ENCODE measurements around the gene SUFU.

SUFU gene

DNA sequence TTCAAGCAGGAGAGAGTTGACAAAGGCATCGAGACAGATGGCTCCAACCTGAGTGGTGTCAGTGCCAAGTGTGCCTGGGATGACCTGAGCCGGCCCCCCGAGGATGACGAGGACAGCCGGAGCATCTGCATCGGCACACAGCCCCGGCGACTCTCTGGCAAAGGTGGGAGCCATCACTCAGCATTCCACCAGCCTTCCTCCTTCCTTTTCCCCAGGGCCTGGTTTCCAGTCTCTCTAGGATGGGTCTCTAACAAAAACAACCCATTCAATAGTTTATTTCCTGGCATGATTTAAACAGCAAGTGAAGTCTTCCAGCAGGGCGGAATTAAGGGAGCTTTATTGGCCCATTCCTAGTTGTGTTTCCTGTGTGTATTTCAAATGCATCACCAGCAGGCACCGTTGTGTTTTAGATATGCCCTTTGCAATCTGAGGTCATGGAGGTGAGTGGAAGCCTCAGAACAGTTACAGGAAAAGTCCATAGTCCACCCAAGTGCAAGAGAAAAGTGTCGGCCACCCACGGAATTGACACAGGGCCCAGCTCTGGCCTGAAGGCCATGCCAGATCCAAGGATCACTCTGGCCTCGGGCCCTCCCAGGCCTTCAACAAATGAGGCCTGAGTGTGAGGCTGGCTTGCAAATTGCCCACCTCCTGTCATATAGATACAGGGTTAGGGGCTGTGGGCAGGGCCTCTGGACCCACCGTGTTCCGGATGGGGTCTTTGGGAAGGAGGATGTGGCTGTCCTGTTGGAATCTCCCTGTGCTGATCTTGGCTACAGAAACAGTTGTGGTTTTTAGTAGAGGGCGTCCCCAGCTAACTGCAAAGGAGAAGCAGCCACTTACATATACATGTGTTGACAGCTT is 93.6 kb downstream of the SUFU start:
- DNase-seq (ENCODE audit: low spot score): no peak

DNA sequence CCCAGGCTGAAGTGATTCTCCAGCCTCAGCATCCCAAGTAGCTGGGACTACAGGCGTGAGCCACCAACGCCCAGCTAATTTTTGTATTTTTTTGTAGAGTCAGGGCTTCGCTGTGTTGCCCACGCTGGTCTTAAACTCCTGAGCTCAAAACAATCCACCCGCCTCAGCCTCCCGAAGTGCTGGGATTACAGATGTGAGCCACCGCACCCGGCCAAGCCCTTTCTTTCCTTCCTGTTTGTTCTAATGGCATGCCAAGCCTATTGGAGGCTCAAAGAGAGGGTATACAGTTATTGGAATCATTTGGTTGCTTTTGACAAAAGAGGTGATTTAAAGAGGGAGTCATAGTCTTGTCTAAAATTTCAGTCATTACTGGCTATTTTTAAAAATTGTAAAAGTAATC is 94.5 kb downstream of the SUFU start:
- no peak for DNase-seq (ENCODE audit: low spot score)

DNA sequence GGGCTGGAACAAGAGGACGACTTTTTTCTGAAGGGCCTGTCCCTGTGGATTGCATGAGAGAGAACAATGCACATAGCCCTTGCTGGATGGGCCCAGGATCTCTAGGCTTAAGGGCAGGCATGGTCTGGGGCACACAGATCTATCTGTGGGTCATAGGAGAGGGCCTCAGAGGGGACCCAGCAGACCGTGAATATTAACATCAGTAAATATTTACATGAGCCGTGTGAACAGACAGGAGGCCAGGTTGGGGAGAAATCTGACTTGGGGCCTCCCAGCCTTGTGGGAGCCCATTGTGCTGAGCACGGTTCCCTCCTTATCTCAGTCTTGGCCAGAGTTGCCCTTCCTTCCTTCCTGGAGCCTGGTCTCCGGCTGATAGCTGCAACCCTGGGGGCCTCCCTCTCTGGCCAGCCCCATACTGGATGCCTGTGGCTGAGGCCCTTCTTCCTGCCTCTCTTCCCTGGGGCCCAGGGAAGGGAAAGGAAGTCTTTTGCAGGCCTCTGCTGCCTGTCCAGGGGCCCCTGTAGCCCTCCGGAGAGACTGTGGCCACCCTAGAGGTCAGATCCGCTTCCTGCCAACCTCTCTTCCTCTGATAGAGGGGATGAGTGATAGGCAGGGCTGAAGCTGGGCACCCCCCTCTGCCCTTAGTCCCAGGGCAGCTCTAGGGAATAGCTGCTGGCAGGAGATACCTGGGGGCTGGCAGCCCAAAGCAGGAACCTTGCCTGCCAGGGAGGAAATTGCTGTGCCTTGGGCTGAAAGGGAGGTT is 96.0 kb downstream of the SUFU start:
- no peak for DNase-seq (ENCODE audit: low spot score)

DNA sequence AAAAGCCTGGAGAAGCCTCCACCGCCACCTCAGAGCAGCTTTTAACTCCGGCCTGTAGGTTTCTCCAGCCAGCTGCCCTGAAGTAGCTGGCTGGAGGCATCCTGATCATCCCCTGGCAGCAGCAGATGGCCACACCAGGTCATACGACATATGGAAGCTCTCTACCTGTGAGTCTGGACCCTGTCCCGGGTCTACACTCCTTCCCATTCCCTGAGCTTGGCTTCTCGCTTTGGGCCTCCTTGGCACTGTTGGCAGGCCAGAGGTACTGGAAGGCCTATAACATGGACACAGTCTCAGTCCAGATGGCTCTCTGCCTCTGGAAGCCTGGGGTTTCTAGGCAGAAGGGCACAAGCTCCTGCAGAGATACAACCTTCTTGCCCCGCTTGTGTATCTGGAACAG is 97.0 kb downstream of the SUFU start:
- DNase-seq (ENCODE audit: low spot score): no peak

DNA sequence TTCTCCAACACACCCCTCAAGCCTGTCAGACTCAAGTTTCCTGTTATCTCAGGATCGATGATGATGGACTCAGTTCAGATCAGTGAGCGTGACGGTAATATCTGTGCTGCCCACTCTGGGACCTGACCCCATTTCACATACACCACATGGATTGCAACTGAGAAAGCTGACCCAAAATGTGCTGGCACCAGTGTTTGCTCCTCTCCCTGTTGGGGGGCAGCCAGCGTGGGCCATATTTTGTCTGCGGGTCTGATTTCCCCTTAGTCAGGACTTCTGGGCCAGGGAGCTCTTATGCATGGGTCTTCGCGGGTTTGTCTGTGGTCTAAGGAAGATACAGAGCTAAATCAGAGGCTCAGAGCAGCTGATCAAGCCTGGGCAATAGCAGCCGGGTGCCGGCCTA is 97.9 kb downstream of the SUFU start:
- no peak for DNase-seq (ENCODE audit: low spot score)

DNA sequence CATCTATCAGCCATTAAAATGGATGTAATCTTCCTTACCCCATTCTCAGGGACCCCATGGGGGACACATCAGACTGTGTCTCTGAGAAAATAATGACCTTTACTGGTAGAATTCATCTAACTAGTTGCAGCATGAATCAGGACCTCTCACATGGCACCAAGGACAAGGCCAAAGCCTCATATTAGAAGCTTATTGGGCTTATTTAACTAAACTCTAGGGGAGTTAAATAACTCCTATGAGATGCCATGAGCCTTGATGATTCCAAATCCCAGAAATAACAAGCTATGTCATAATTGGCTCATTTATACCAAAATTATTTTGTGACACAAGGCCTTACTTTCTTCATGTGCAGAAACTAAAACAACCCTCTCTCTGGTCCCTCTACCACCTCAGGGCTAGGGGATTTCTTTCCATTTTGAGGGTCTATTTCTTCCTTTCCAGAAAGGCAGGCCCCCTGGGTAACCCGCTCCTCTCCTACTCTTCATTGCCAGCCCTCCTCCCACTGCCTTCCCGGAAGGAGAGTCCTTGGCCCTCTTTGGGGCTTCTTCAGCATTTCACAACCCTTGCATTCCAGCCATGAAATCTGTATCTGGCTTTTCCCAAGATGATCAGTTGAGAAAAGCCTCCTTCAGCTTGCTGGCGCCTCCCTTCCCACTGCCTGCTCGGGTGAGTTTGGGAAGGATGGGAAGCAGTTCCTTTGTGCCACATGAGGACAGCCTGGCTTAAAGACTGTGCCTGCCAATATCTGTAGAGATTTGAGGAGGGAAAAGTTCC is 98.7 kb downstream of the SUFU start:
- no peak for DNase-seq (ENCODE audit: low spot score)

DNA sequence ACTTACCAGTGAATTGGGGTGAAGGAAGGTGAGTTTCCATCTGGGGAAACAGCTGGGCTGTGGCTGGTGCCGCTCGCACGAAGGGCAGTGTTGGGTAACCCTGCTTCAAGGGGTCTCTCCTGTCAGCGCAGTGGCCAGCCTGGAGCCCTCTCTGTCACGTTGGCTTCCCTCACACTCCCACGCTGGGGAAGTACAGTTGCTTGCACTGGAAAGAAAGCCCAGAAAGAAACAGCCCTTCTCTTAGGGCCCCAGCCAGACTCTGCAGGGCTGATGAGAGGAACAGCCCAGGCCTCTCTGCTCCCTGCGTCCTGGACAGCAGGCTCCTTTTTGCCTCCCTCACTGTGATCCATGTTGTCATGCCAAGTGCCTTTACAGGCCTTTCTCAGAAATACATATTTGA is 100.2 kb downstream of the SUFU start:
- no peak for DNase-seq (ENCODE audit: low spot score)

DNA sequence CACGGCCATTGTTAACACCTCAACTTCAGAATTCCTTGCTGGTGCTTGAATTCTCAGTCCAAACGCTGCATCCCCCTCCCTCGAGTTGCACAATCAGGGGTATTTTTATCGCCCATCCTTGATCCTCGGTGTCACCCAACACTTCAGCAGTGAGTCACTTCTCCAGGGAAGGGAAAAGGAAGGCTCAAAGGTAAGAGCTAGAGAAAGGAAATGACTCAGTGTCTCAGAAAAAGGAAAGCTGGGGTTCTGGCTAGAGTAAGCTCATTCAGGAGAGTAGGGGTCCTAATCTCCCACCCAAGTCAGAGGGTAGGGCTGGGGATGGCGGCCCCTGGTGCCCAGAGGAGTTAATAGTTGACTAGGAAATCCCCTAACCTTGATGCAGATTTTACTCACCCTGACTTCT is 100.7 kb downstream of the SUFU start:
- DNase-seq (ENCODE audit: low spot score): no peak

DNA sequence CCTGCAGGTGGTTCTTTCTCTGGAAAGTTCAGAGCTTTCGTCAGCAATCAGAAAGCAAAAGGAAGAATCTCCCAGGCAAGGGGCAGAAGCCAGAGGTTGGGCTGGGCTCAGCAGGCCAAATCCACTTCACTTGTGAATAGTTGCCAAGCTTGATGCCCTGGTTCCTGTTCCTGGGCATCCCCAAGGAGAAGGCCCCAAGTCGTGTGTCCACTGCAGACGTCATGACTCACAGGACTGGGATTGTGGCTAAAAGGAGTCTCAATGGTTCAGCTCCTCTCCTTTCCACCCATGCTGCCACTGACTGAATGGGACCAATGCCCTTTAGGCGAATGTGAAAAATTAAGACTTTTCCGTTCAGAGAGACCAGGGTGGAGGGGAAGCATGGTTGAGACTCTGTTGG is 101.9 kb downstream of the SUFU start:
- DNase-seq (ENCODE audit: low spot score): no peak

DNA sequence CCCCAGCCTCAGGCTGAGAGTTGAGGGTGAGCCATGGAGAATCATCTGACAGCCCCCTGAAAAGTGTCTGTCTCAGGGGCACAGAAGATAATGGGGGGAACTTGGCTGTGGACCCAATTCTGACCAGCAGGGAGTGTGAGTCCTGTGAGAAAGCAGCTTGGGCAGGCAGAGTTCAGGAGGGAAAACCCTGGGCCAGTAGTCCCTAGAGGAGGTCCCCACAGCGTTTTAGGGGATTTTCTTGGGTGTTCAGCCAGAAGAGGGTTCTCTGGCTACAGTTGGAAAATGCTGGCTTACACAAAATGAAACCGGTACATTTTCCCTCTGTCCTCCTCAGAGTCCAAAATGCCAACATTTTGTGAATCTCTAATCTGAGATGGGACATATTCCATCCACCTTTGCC is 104.7 kb downstream of the SUFU start:
- no peak for DNase-seq (ENCODE audit: low spot score)

DNA sequence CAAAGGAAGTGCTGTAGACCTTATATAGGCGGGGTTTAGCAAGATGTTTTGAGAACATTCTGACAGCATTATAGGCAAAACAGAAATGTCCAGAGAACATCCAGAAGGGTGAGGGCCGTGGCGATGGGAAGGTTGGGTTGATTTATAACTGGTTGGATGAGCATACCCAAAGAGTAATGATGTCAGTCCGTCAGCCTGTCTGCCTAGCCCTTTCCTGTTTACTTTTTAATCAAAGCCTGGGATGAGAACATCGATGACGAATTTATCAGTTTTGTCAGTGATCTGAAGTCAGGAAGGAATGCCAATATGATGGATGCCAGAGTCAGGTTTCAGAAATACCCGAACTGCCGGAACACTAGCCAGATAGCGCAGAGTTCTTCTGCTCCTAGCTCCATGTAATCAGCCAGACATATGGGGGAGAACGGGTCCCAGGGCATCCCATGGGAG is 106.7 kb downstream of the SUFU start:
- no peak for DNase-seq (ENCODE audit: low spot score)

DNA sequence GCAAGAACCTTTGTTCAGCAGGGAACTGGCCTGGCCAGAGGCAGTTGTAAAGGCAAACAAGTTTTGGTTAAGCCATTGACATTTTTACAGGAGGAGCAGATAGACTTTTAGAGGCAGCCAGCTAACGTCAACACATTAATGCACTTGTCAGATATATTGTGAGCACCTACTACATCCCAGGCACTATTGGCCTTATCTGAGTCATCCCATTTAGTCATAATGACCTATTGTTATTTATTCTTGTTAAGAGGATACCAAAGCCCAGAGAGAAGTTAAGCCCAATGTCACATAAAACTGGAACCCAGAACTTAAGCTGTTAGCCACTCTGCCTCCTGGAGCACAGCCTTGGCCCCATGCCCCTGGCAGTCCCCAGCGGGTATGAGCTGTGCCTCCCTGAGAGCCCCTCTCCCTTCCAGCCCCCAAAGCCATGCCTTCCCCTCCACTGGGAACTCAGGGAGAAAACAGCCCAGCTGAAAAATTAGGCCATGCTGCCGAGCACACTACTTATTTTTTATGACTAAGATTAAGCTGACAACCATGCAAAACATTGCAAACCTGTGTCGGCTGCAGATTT is 107.8 kb downstream of the SUFU start:
- DNase-seq (ENCODE audit: low spot score): no peak

DNA sequence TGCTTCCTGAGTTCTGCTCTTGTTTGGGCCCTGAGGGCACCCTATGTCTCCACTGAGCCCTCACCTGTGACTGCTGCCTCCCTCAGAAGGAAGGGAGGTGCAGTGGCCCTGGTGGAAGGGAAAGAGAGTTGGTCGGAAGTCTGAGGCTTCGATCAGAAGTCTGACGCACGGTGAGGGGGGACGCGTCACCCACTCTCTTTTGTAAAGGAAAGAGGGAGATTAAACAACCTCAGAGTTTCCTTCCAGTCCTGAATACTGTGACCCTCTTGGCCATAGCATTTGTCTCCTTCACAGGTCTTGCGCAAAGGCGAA is 109.1 kb downstream of the SUFU start:
- no peak for DNase-seq (ENCODE audit: low spot score)

DNA sequence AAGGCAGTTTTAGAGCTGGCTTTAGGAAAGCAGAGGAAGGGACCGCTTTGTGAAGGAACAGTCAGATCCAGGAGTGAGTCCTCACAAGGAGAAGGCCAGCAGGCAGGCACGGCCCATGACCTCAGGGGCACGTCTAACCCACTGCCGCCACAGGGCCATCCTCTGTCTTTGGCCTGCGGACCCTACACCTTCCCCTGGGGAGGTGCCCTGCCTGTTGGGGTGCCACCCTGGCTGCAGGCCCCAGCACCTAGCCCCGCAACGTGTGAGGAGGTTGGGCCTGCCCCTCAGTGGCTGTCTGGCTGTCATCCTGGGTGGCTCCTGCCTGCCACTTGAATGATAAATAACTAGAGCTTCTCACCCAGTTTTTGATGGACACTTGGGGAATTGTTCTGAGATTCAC is 109.5 kb downstream of the SUFU start:
- no peak for DNase-seq (ENCODE audit: low spot score)

DNA sequence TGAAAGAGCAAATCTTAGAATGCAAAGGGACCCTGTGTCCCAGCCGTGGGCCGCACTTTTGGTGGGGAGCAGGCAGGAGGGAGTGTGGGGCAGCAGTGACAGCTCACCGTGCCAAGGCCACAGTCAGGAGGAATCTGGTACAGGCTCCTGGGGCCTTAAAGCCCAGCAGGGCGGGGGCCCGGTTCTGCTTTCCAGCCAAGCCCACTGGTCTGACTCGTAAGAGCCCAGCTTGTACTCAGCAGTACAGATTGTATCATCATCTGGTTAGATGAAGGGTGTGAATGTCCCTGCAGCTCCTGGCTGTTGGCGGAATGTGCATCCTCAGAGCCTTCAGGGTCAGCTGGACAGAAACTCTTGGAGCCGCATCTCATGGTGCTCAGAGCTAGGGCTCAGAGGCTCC is 110.0 kb downstream of the SUFU start:
- DNase-seq (ENCODE audit: low spot score): no peak

DNA sequence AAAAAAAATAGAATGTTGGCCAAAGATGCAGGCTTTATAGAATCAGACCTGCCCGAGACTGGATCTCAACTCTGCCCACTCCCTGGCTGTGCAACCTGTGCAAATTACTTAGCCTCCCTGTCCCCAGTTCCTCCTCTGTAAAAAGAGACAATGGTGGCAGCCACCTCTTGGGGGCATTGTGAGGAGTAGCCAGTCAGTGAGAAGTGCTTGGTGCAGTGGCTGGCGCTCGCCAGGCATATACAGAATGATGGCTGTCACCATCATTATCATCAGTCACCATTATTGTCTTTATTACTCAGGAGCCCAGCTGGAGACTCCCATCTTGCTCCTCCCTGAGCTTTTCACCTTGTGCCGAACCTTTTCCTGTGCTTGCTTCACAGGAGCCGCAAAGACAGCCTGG is 111.1 kb downstream of the SUFU start:
- DNase-seq (ENCODE audit: low spot score): no peak

DNA sequence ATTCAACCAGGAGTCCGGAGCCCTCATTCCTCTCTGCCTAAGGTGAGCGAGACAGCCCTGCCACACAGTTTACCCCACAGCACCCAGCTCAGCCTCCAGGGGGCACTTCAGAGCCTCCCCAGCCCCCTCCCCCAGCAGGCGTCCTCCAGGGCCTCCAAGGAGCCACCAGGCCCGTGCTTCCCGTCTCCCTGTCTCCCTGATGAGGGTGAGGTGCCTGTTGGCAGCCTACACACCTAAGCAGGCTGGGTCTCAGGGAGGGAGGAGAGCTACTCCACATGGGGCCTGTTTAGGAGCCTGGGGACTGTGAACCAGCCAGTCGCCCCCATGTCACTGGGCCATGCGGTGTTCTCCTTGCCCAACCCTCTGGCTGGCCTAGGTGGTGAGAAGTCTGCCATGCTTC is 111.6 kb downstream of the SUFU start:
- no peak for DNase-seq (ENCODE audit: low spot score)

DNA sequence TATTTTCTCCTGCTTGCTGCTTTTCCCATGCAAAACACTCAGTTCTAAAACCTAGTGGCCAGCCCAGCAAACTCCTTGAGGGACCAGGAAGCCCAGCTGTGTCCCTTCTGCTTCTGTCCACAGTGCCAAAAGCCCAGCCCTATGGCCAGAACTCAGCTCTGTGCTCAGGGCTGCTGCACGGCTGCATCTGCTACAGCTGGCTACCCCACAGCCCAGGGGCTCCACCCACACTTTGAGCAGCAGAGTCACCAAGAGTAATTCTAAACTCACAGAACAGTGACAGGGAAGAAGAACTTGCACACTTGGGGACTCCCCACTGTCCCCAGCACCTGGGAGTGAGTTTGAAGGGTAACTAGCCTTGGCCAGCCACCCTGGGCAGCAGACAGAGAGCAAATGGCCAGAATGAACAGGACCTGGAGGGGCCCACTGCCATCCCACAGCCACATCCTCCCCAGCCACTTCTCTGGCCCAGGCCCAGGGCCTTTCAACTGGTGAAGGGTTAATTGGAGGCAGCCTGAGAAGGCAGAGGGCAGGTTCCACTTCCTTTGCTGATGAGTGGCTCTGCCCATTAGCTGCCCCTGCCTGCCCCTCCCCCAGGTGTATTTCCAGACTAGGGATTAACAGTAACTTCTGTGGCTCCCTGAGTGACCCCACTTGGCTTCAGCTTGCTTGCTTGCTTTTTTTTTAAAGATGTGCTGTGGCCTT is 112.4 kb downstream of the SUFU start:
- DNase-seq (ENCODE audit: low spot score): no peak

DNA sequence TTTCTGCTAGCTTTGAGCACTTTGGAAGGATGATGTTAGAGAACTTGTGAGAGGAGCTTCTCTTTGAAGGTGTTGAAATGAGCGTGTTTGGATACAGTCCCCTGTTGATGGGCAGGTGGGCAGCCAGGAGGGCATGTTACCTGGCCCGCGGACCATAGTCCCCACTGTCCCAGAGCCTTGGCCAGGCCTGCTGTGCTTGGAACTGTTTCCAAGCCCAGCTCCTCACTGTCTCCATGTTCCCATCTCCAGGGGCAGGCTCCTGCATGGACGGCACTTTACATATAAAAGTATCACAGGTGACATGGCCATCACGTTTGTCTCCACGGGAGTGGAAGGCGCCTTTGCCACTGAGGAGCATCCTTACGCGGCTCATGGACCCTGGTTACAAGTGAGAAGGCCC is 113.3 kb downstream of the SUFU start:
- DNase-seq (ENCODE audit: low spot score): no peak

DNA sequence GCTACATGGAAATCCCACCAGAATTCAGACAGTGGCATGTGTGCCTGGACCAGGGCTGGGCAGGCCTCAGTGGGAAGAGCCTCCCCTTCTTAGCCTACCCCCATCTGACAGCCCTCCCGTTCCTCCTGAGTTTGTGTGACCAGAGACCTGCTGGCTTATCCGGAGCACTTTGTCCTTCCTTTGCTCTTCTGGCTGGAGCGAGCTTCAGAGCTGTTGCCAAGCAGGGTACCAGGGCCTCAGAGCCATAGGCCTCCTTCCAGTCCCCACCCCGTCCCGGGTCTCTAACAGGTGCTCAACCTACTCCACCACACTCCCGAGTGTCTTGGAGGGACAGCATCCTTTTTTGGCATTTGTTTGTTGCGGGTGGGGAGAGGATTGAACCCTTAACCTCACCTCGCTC is 114.0 kb downstream of the SUFU start:
- no peak for DNase-seq (ENCODE audit: low spot score)

DNA sequence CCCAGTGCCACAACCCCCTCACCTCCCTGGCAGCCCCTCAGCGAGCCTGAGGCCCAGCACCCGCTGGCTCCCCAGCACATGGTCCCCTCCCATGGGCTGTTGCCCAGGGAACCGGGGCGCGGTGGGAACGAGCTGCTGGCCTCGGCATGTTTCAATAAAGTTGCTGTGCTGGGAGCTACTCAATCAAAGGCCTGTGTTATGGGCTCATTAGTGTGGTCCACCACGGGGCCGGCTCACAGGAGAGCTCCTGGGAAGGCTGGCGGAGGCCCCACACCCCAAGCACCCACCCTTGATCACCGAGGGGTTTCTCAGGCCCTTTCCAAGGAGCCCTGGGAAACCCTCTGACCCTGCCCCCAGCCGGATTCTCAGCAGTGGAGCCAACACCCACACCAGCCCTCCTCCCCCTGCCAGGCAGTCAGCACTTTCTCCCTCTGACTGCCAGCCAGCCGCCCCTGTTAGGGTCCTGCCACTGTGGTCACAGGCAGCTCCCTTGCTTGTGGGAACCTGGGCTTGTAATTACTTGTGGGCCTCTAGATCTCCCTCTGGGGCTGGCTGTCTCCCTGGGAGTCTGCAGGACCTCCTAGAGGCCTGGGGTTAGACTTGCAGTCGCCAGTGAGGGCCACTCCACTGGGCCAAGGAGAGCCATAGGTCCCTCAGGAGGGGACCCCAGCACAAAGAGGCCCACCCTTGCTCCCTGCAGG is 115.7 kb downstream of the SUFU start:
- peak; percentile 44 for DNase-seq (ENCODE audit: low spot score)

Data from Ammon's horn (tissue), 1 donor.